Upper lobe of left lung (tissue), 6 donors: Measurements from ENCODE around the gene GMDS. TPM values are rescaled to one million over a fixed set of nuclear protein-coding genes. Genes with fewer than 3 reads are reported as not detected.

Experiments
- ATAC-seq, 2 donors: fragments of 200-7000 bp; cut with Tn5 transposase; one replicate each; pipeline ENCODE4 v1.9.1; 2022; ENCODE audit warnings: mild to moderate bottlenecking in 2 of 2, moderate library complexity in 2 of 2; ENCODE audit not compliant: low FRiP score in 2 of 2
- DNase-seq, 2 donors: peaks; one replicate each; pipeline ENCODE4 v3.0.0-alpha.2; 2019 to 2020
- H3K27ac ChIP-seq, 4 donors: fragments of 200-600 bp; sonication (generic); one replicate each; pipeline ENCODE4 v1.5.1; 2016 to 2019
- H3K27me3 ChIP-seq, 4 donors: fragments of 200-600 bp; sonication (generic); one replicate each; pipeline ENCODE4 v1.5.1; 2017 to 2019
- H3K36me3 ChIP-seq, 4 donors: fragments of 200-600 bp; sonication (generic); one replicate each; pipeline ENCODE4 v1.5.1; 2016 to 2019
- H3K4me1 ChIP-seq, 4 donors: fragments of 200-600 bp; sonication (generic); one replicate each; pipeline ENCODE4 v1.5.1; 2018 to 2019
- H3K4me3 ChIP-seq, 4 donors: fragments of 200-600 bp; sonication (generic); one replicate each; pipeline ENCODE4 v1.5.1; 2017 to 2019; ENCODE audit warnings: mild to moderate bottlenecking in 2 of 4, moderate library complexity in 1 of 4
- H3K9me3 ChIP-seq, 4 donors: fragments of 200-600 bp; sonication (generic); one replicate each; pipeline ENCODE4 v1.5.1; 2018 to 2019
- CTCF ChIP-seq, 6 experiments: fragments of 450-650 bp in 4 of 6; fragments of 200-600 bp in 2 of 6; sonication (generic) in 2 of 6; IDR thresholded peaks; one replicate each; pipeline ENCODE4 v1.5.1; 2016 to 2019; ENCODE audit warnings: antibody characterized with exemption in 6 of 6
- EP300 ChIP-seq, 4 donors: sonication (generic); formaldehyde crosslinking; IDR thresholded peaks; one replicate each; pipeline ENCODE4 v1.5.1; 2017; ENCODE audit warnings: antibody characterized with exemption in 4 of 4, control low read depth in 2 of 4
- POLR2A ChIP-seq, 4 donors: fragments of 450-650 bp; IDR thresholded peaks; one replicate each; pipeline ENCODE4 v1.5.1; 2016 to 2017; ENCODE audit warnings: antibody characterized with exemption in 4 of 4, mild to moderate bottlenecking in 2 of 4
- POLR2AphosphoS5 ChIP-seq, 2 donors: sonication (generic); formaldehyde crosslinking; IDR thresholded peaks; one replicate each; pipeline ENCODE4 v1.5.1; 2017; ENCODE audit warnings: antibody characterized with exemption in 2 of 2
- WGBS, 2 donors: methylation state at CpG; one replicate each; pipeline ENCODE4 v1.1.5; 2017 to 2018; 5-methylcytosine and 5-hydroxymethylcytosine counted together
- total RNA-seq, 6 donors: library from RNA; depleted of rRNA in 4 of 6; stranded (reverse); fragments of >200 nt in 4 of 6; gene quantifications; one replicate each; pipeline versions ENCODE4 v1.1.0 to v1.2.1, GENCODE V29; 2016 to 2021
- donor health status: DM: no; HTN: no; CAD: no; lungs with moderate emphysema.
- donor health status: DM: no; HTN: yes; CAD: no; lungs with severe emphysema.

GMDS gene
- total RNA-seq, 6 donors from 2014 or later = 7.6 to 17.8 (median 14.1) TPM

- Histone ChIP-seq H3K4me3 (no peak overlapping the region), H3K36me3 (peaks cover 0 to 30% (median 9%) of the 10 kb centered on the region in 4 donors), H3K4me1 (no peaks in the 10 kb centered on the region), H3K9me3 (no peaks in the 10 kb centered on the region), H3K27ac (no peak overlapping the region), H3K27me3 (no peaks in the 10 kb centered on the region)
- WGBS, 2 donors = 91 to 98% methylated on average over 3 of the region's 3 CpGs
- no peak for TF ChIP-seq POLR2AphosphoS5 (IDR thresholded peaks at IDR 0.05)
- TF ChIP-seq POLR2A (IDR thresholded peaks at IDR 0.05) = no peak
- no peak for TF ChIP-seq EP300 (IDR thresholded peaks at IDR 0.05)
- no peak for TF ChIP-seq CTCF (IDR thresholded peaks at IDR 0.05)
- DNase-seq (no peak), ATAC-seq (no peak)
Observed at GRCh38 chr6:2272696-2273095, 27.3 kb upstream of the GMDS start.

- peaks cover 0 to 38% (median 9%) of the 10 kb centered on the region in 4 donors for H3K36me3 ChIP-seq
- ATAC-seq (no peak), DNase-seq (no peak)
- no peaks in the 10 kb centered on the region for H3K9me3 ChIP-seq
- no peaks in the 10 kb centered on the region for H3K27me3 ChIP-seq
- H3K27ac ChIP-seq = no peak overlapping the region
- 99% methylated on average over 3 of the region's 3 CpGs for WGBS, 2 donors
- H3K4me1 ChIP-seq = no peaks in the 10 kb centered on the region
- no peak overlapping the region for H3K4me3 ChIP-seq
- no peak for TF ChIP-seq POLR2A (IDR thresholded peaks at IDR 0.05)
- TF ChIP-seq CTCF (IDR thresholded peaks at IDR 0.05) = no peak
- no peak for TF ChIP-seq EP300 (IDR thresholded peaks at IDR 0.05)
- TF ChIP-seq POLR2AphosphoS5 (IDR thresholded peaks at IDR 0.05) = no peak
Observed at GRCh38 chr6:2270054-2270453, 24.6 kb upstream of the GMDS start.

GRCh38 chr6:2266841-2267240 lies 21.4 kb upstream of the GMDS start:
- Histone ChIP-seq H3K27ac (no peak overlapping the region), H3K27me3 (no peaks in the 10 kb centered on the region), H3K9me3 (no peaks in the 10 kb centered on the region), H3K4me3 (no peak overlapping the region), H3K4me1 (no peaks in the 10 kb centered on the region), H3K36me3 (peaks cover 0 to 28% (median 5%) of the 10 kb centered on the region in 4 donors)
- WGBS, 2 donors = 91 to 100% methylated on average over 1 of the region's 1 CpG
- DNase-seq (no peak), ATAC-seq (no peak)
- TF ChIP-seq POLR2AphosphoS5 (IDR thresholded peaks at IDR 0.05) (no peak), CTCF (IDR thresholded peaks at IDR 0.05) (no peak), EP300 (IDR thresholded peaks at IDR 0.05) (no peak), POLR2A (IDR thresholded peaks at IDR 0.05) (no peak)

GRCh38 chr6:2266031-2266795 lies 20.8 kb upstream of the GMDS start:
- Histone ChIP-seq H3K9me3 (no peaks in the 10 kb centered on the region), H3K27me3 (no peaks in the 10 kb centered on the region), H3K4me1 (no peaks in the 10 kb centered on the region), H3K27ac (no peak overlapping the region), H3K36me3 (peaks cover 0 to 28% (median 5%) of the 10 kb centered on the region in 4 donors), H3K4me3 (no peak overlapping the region)
- no peak for DNase-seq
- TF ChIP-seq POLR2A (IDR thresholded peaks at IDR 0.05) (no peak), CTCF (IDR thresholded peaks at IDR 0.05) (no peak), POLR2AphosphoS5 (IDR thresholded peaks at IDR 0.05) (no peak), EP300 (IDR thresholded peaks at IDR 0.05) (no peak)
- no peak for ATAC-seq
- WGBS, 2 donors = 65 to 81% methylated on average over 3 of the region's 3 CpGs

GRCh38 chr6:2264932-2265331 lies 19.5 kb upstream of the GMDS start:
- TF ChIP-seq POLR2A (IDR thresholded peaks at IDR 0.05) (no peak), EP300 (IDR thresholded peaks at IDR 0.05) (no peak), POLR2AphosphoS5 (IDR thresholded peaks at IDR 0.05) (no peak), CTCF (IDR thresholded peaks at IDR 0.05) (no peak)
- no peak overlapping the region for H3K4me3 ChIP-seq
- ATAC-seq (no peak), DNase-seq (no peak)
- 97% methylated on average over 2 of the region's 2 CpGs for WGBS, 2 donors
- H3K9me3 ChIP-seq = no peaks in the 10 kb centered on the region
- H3K4me1 ChIP-seq = no peaks in the 10 kb centered on the region
- H3K27me3 ChIP-seq = no peaks in the 10 kb centered on the region
- H3K27ac ChIP-seq = no peak overlapping the region
- H3K36me3 ChIP-seq = peaks cover 0 to 23% (median 5%) of the 10 kb centered on the region in 4 donors
